Panc1 (cell line): ENCODE results near the gene RAB39A. TPM values are rescaled to one million over a fixed set of nuclear protein-coding genes. Genes with fewer than 3 reads are reported as not detected.

Experiments used
- ATAC-seq: fragments of 200-7000 bp; cut with Tn5 transposase; 2 replicates; pipeline ENCODE4 v1.9.1; 2020; ENCODE audit warnings: mild to moderate bottlenecking, moderate library complexity
- BruUV-seq: library from RNA; stranded (reverse); fragments of 400-500 nt; replicated peaks from 2 replicates; lab custom pipeline; 2021; lab: Mats Ljungman, UMichigan
- CTCF ChIA-PET: fragments of 300-600 bp; sonication (Branson Sonifier 250); formaldehyde crosslinking; loops from one replicate; lab custom pipeline; 2022; ENCODE audit warnings: antibody characterized with exemption; lab: Charles Lee
- POLR2A ChIA-PET: fragments of 300-600 bp; sonication (Branson Sonifier 250); formaldehyde crosslinking; loops from one replicate; lab custom pipeline; 2022; ENCODE audit warnings: antibody characterized with exemption; lab: Charles Lee
- DNase-seq: peaks from one replicate; pipeline ENCODE4 v3.0.0-alpha.2; 2010; ENCODE audit warnings: low read depth, low spot score
- H3K27ac ChIP-seq: 2 replicates; pipeline ENCODE4 v1.5.1; 2011; ENCODE audit warnings: mild to moderate bottlenecking, low read length, inconsistent platforms
- H3K27me3 ChIP-seq: fragments of 200-500 bp; sonication (Bioruptor generic); 2 replicates; pipeline ENCODE4 v1.6.0; 2014; ENCODE audit warnings: low read length, inconsistent platforms; ENCODE audit not compliant: control insufficient read depth, insufficient read depth
- H3K36me3 ChIP-seq: fragments of 200-500 bp; sonication (Bioruptor generic); 2 replicates; pipeline ENCODE4 v1.5.1; 2014; ENCODE audit warnings: inconsistent platforms, mild to moderate bottlenecking, low read length, moderate library complexity; ENCODE audit not compliant: control insufficient read depth, insufficient read depth
- H3K4me1 ChIP-seq: 2 replicates; pipeline ENCODE4 v1.5.1; 2011; ENCODE audit warnings: inconsistent platforms, mild to moderate bottlenecking, low read length, moderate library complexity; ENCODE audit not compliant: control insufficient read depth, insufficient read depth
- H3K4me3 ChIP-seq, 2 experiments: 2 replicates each; pipeline ENCODE4 v1.5.1; 2011 to 2012; ENCODE audit warnings: low read depth in 2 of 2, low read length in 2 of 2, mild to moderate bottlenecking in 2 of 2, inconsistent platforms in 1 of 2, moderate library complexity in 1 of 2
- H3K9me3 ChIP-seq: fragments of 200-500 bp; sonication (Bioruptor generic); 2 replicates; pipeline ENCODE4 v1.5.1; 2014; ENCODE audit warnings: low read depth, mild to moderate bottlenecking, inconsistent platforms, low read length, moderate library complexity; ENCODE audit not compliant: control insufficient read depth, insufficient read depth
- CTCF ChIP-seq: fragments of 450-650 bp; IDR thresholded peaks from 2 replicates; pipeline ENCODE4 v1.5.1; 2017; ENCODE audit warnings: mild to moderate bottlenecking
- POLR2AphosphoS5 ChIP-seq: IDR thresholded peaks from 2 replicates; pipeline ENCODE4 v1.6.1; 2012; ENCODE audit warnings: mild to moderate bottlenecking, low read depth, low read length, moderate library complexity
- SIN3A ChIP-seq: IDR thresholded peaks from 2 replicates; pipeline ENCODE4 v1.6.1; 2012; ENCODE audit warnings: low read depth, mild to moderate bottlenecking, low read length, moderate library complexity, borderline replicate concordance; ENCODE audit not compliant: insufficient read depth
- TCF7L2 ChIP-seq: IDR thresholded peaks from 2 replicates; pipeline ENCODE4 v1.6.1; 2011; ENCODE audit warnings: mild to moderate bottlenecking, low read depth, low read length, inconsistent platforms
- in situ Hi-C: cut with HindIII; loops from 2 replicates; pipeline ENCODE4 v1.10.0; 2016; ENCODE audit warnings: low sequenced_read_pairs, low pct_unique_long_range_greater_than_20kb
- intact Hi-C: fragments of 100-400 bp; cut with micrococcal nuclease; formaldehyde crosslinking; loops from one replicate; pipeline ENCODE4 v1.10.0; 2022; ENCODE audit not compliant: unreplicated experiment
- total RNA-seq: library from RNA; stranded (reverse); gene quantifications from one replicate; pipeline ENCODE4 v1.2.1, GENCODE V29; 2021; ENCODE audit not compliant: unreplicated experiment
- TF ChIP-seq, protein P1 (sequence below), 2 experiments: IDR thresholded peaks; 2 replicates each; pipeline ENCODE4 v1.6.1; 2011 to 2012; ENCODE audit warnings: low read depth in 2 of 2, control low read depth in 1 of 2, low read length in 1 of 2, mild to moderate bottlenecking in 1 of 2, moderate library complexity in 1 of 2; ENCODE audit not compliant: insufficient read depth in 1 of 2

Gene RAB39A
- total RNA-seq, 1 experiment from 2014 or later = 3.3 TPM

DNA sequence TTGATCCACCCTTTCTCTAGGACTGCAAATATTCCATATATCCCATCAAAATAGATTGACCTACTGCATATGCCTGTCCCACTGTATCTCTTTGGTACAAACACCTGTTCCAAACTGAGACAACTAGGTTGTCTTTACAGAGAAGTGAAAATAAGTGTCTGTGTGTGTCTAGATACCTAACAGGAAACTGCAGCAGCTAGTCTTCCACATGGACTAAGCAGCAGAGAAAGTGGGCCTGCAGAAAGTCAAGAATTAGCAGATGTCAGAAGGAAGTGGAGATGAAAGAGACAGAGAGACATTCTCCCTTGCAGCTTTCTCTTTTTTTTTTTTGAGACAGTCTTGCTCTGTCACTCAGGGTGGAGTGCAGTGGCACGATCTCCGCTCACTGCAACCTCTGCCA lies 3.9 kb upstream of the RAB39A start:
- POLR2A ChIA-PET = no interaction called here
- TF ChIP-seq, protein P1, sequence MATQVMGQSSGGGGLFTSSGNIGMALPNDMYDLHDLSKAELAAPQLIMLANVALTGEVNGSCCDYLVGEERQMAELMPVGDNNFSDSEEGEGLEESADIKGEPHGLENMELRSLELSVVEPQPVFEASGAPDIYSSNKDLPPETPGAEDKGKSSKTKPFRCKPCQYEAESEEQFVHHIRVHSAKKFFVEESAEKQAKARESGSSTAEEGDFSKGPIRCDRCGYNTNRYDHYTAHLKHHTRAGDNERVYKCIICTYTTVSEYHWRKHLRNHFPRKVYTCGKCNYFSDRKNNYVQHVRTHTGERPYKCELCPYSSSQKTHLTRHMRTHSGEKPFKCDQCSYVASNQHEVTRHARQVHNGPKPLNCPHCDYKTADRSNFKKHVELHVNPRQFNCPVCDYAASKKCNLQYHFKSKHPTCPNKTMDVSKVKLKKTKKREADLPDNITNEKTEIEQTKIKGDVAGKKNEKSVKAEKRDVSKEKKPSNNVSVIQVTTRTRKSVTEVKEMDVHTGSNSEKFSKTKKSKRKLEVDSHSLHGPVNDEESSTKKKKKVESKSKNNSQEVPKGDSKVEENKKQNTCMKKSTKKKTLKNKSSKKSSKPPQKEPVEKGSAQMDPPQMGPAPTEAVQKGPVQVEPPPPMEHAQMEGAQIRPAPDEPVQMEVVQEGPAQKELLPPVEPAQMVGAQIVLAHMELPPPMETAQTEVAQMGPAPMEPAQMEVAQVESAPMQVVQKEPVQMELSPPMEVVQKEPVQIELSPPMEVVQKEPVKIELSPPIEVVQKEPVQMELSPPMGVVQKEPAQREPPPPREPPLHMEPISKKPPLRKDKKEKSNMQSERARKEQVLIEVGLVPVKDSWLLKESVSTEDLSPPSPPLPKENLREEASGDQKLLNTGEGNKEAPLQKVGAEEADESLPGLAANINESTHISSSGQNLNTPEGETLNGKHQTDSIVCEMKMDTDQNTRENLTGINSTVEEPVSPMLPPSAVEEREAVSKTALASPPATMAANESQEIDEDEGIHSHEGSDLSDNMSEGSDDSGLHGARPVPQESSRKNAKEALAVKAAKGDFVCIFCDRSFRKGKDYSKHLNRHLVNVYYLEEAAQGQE (IDR thresholded peaks at IDR 0.05; ENCODE audit: insufficient read depth in 1 of 2, low read depth in 2 of 2, low read length in 1 of 2) = no peak
- no peak for TF ChIP-seq CTCF
- TF ChIP-seq SIN3A = no peak
- no peak for TF ChIP-seq POLR2AphosphoS5
- TF ChIP-seq TCF7L2 = no peak
- Histone ChIP-seq H3K9me3 (no peaks in the 10 kb centered on the region), H3K36me3 (no peaks in the 10 kb centered on the region), H3K4me3 (no peak overlapping the region), H3K4me1 (no peaks in the 10 kb centered on the region), H3K27ac (no peak overlapping the region), H3K27me3 (peaks cover 6% of the 10 kb centered on the region)
- intact Hi-C loops = no loop called here
- CTCF ChIA-PET = interaction anchor here (0.7 kb wide), 1 partner anchor 85 kb away, joined by 8 read pairs; no protein-coding TSS in a partner anchor
- ATAC-seq (no peak), DNase-seq (no peak)
- no TSS peak for BruUV-seq
- in situ Hi-C loops = no loop called here

DNA sequence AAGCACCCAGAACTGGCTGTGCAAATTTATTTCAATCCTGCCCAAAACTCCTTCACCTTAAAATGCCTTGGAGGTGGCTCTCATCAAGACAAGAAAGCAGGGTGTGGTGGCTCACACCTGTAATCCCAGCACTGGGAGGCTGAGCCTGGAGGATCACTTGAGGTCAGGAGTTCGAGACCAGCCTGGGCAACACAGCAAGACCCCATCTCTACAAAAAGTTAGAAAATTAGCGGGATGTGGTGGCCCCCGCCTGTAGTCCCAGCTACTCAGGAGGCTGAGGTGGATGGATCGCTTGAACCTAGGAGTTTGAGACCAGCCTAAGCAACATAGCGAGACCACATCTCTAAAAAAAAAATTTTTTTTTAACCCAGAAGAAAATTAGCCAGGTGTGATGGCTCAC lies 689 bp upstream of the RAB39A start:
- POLR2A ChIA-PET = no interaction called here
- Histone ChIP-seq H3K36me3 (no peaks in the 10 kb centered on the region), H3K4me1 (peaks cover 9% of the 10 kb centered on the region; the same call in 1 of the 2 replicates), H3K9me3 (no peaks in the 10 kb centered on the region), H3K4me3 (peak overlapping the region; percentile 41 to 55), H3K27me3 (peaks cover 6% of the 10 kb centered on the region), H3K27ac (0 out of 2 replicates have a peak overlapping the region, but pooled peaks have one; percentile 50)
- in situ Hi-C loops (no loop called here), intact Hi-C loops (no loop called here)
- TF ChIP-seq POLR2AphosphoS5 = no peak
- TF ChIP-seq SIN3A = no peak
- no peak for TF ChIP-seq TCF7L2
- TF ChIP-seq, protein P1 (IDR thresholded peaks at IDR 0.05; ENCODE audit: insufficient read depth in 1 of 2, low read depth in 2 of 2, low read length in 1 of 2) = no peak
- no TSS peak for BruUV-seq
- DNase-seq (no peak), ATAC-seq (no peak)
- CTCF ChIA-PET = no interaction called here
